Heart left ventricle (tissue), 16 donors: ENCODE measurements around the gene RIMS4. TPM values are rescaled to one million over a fixed set of nuclear protein-coding genes. Genes with fewer than 3 reads are reported as not detected.

Experiments used
- ATAC-seq, 4 donors: fragments of 200-7000 bp; cut with Tn5 transposase; one replicate each; pipeline ENCODE4 v1.9.1; 2020 to 2022; ENCODE audit warnings: moderate library complexity in 4 of 4, mild to moderate bottlenecking in 3 of 4, moderate number of reproducible peaks in 1 of 4
- DNase-seq, 5 donors: peaks; one replicate each; pipeline ENCODE4 v3.0.0-alpha.2; 2020
- H3K27ac ChIP-seq, 12 donors: fragments of 200-600 bp; sonication (generic) in 4 of 12; one replicate each; pipeline versions ENCODE4 v1.5.0 to v1.8.0; 2016 to 2022; ENCODE audit warnings: mild to moderate bottlenecking in 2 of 12
- H3K27me3 ChIP-seq, 9 donors: fragments of 200-600 bp; sonication (generic) in 2 of 9; one replicate each; pipeline versions ENCODE4 v1.5.1 to v1.8.0; 2016 to 2022; ENCODE audit warnings: mild to moderate bottlenecking in 3 of 9
- H3K36me3 ChIP-seq, 9 donors: fragments of 200-600 bp; sonication (generic) in 2 of 9; one replicate each; pipeline versions ENCODE4 v1.5.0 to v1.8.0; 2018 to 2022; ENCODE audit warnings: mild to moderate bottlenecking in 2 of 9
- H3K4me1 ChIP-seq, 12 donors: fragments of 200-600 bp; sonication (generic) in 4 of 12; one replicate each; pipeline versions ENCODE4 v1.5.0 to v1.8.0; 2016 to 2022; ENCODE audit warnings: mild to moderate bottlenecking in 3 of 12
- H3K4me3 ChIP-seq, 12 donors: fragments of 200-600 bp; sonication (generic) in 4 of 12; one replicate each; pipeline versions ENCODE4 v1.5.0 to v1.8.0; 2017 to 2022; ENCODE audit warnings: mild to moderate bottlenecking in 9 of 12, moderate library complexity in 4 of 12
- H3K9me3 ChIP-seq, 12 donors: fragments of 200-600 bp; sonication (generic) in 4 of 12; one replicate each; pipeline versions ENCODE4 v1.5.0 to v1.8.0; 2016 to 2022; ENCODE audit warnings: mild to moderate bottlenecking in 1 of 12
- POLR2A ChIP-seq, 2 donors: fragments of 450-650 bp; IDR thresholded peaks; one replicate each; pipeline ENCODE4 v1.6.1; 2017; ENCODE audit warnings: antibody characterized with exemption in 2 of 2, mild to moderate bottlenecking in 2 of 2, moderate library complexity in 2 of 2
- WGBS, 4 donors: extraction: QIAGEN DNeasy Blood & Tissue Kit in 2 of 4; methylation state at CpG; one replicate each; pipeline versions ENCODE4 v1.1.5 to v1.1.7; 2013 to 2018; 5-methylcytosine and 5-hydroxymethylcytosine counted together
- intact Hi-C, 10 donors: fragments of 100-400 bp; cut with DNase I; formaldehyde crosslinking; loops; one replicate each; pipeline versions ENCODE4 v1.11.1 to v1.14.2; 2022
- polyA plus RNA-seq, 2 donors: library from polyadenylated mRNA; stranded (reverse); fragments of 200-250 nt; gene quantifications; one replicate each; pipeline ENCODE4 v1.2.3, GENCODE V29; 2013
- total RNA-seq, 9 donors: library from RNA; depleted of rRNA in 2 of 9; stranded (reverse); fragments of >200 nt in 2 of 9; fragmentation: NEBNext Ultra II Directional in 3 of 9; extraction: Animal tissue kit (Norgen Biotek cat#: 25700) in 3 of 9; gene quantifications; one replicate each; pipeline versions ENCODE4 v1.1.0 to v1.2.4, GENCODE V29; 2016 to 2023
- TF ChIP-seq, protein P1 (sequence below), 12 donors: fragments of 200-600 bp; sonication (generic) in 4 of 12; IDR thresholded peaks; one replicate each; pipeline versions ENCODE4 v1.5.0 to v1.8.0; 2018 to 2022; ENCODE audit warnings: antibody characterized with exemption in 12 of 12, mild to moderate bottlenecking in 5 of 12
- donor health status: ischemic (EF 13 %, LVEDD 7.1; RV severe dilation, severe dysfunction).
- donor health status: healthy with polysubstance abuse.
- donor health status: DM: no; HTN: yes; CAD: no.
- donor health status: DM: no; HTN: no; CAD: no.
- donor health status: ischemic (EF 25% LVEDD 6.9; RV normal size, moderate dysfunction).
- donor health status: ischemic (EF 25% LVEDD 5.7; RV mildly dilated, moderate dysfunction).
- donor health status: healthy.
- donor health status: DM: yes; HTN: yes; CAD: no.
- donor health status: ischemic (EF 35%, LVEDD 5.7; RV mildly dilated, moderate dysfunction).
- donor health status: nonischemic (EF 11% LVEDD 7.7; RV severe dilation, severe dysfunction).
- donor health status: DM: yes; HTN: yes; CAD: no.
- donor health status: PGD.
- donor health status: ischemic (EF 29% LVEDD 5.4; RV normal size, mild dysfunction).
- donor health status: nonischemic (EF 23%, LVEDD 6.1; RV moderate dilation, normal function).

Gene RIMS4
- total and polyA plus RNA-seq, 11 donors, result 0.04 to 0.59 (median 0.11) TPM; not detected in 5

DNA sequence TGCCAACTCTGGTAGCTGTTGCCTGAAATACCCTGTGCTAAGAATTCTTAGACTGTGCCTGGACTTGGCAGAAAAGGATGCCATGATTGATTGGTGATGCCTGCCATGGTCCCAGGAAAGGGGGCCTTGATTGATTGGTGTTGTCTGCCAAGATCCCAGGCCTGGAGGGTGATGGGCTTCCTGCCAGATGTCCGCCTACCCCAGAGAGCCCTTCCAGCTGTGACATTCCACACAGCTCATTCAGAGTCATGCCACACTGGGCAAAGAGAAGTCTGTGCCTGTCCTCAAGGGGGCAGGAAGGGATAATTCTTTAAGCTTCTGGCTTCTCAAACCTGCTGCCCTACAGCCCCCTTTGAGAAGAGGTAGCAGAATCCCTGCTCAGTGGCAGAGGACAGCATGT is 24.6 kb downstream of the RIMS4 start:
- no peak for DNase-seq
- no peaks in the 10 kb centered on the region for H3K4me1 ChIP-seq
- WGBS, 4 donors, result 3 to 20% (median 14%) methylated on average over 1 of the region's 1 CpG
- H3K36me3 ChIP-seq, result no peaks in the 10 kb centered on the region
- H3K9me3 ChIP-seq, result no peaks in the 10 kb centered on the region
- intact Hi-C loops, result no loop called here
- no peak overlapping the region for H3K4me3 ChIP-seq
- H3K27ac ChIP-seq, result no peak overlapping the region
- TF ChIP-seq, protein P1, sequence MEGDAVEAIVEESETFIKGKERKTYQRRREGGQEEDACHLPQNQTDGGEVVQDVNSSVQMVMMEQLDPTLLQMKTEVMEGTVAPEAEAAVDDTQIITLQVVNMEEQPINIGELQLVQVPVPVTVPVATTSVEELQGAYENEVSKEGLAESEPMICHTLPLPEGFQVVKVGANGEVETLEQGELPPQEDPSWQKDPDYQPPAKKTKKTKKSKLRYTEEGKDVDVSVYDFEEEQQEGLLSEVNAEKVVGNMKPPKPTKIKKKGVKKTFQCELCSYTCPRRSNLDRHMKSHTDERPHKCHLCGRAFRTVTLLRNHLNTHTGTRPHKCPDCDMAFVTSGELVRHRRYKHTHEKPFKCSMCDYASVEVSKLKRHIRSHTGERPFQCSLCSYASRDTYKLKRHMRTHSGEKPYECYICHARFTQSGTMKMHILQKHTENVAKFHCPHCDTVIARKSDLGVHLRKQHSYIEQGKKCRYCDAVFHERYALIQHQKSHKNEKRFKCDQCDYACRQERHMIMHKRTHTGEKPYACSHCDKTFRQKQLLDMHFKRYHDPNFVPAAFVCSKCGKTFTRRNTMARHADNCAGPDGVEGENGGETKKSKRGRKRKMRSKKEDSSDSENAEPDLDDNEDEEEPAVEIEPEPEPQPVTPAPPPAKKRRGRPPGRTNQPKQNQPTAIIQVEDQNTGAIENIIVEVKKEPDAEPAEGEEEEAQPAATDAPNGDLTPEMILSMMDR (IDR thresholded peaks at IDR 0.05), result peak in 1 of 12 donors; percentile 29
- no peak for TF ChIP-seq POLR2A (IDR thresholded peaks at IDR 0.05)
- peaks cover 0 to 13% (median 0%) of the 10 kb centered on the region in 9 donors for H3K27me3 ChIP-seq
- peak in 2 of 4 donors; percentile 39 to 59 for ATAC-seq

DNA sequence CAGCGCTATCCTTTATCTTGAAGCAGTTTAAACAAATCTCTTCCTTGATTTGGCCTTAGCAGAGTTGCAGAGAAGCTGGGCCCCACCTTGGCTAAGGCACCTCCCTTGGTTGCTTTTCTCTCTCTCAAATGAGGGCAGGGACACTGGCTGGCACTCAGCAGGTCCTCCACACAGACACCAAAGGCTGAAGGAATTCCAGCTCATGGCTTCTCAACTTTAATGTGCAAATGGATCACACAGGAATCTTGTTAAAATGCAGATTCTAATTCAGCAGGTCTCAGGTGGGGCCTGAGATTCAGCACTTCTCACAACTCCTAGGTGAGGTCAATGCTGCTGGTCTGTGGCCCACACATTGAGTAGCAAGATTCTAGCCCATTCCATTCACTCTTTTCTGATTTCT is 25.7 kb downstream of the RIMS4 start:
- DNase-seq, result no peak
- H3K27me3 ChIP-seq, result peaks cover 0 to 13% (median 0%) of the 10 kb centered on the region in 9 donors
- intact Hi-C loops, result no loop called here
- H3K4me1 ChIP-seq, result no peaks in the 10 kb centered on the region
- no peaks in the 10 kb centered on the region for H3K9me3 ChIP-seq
- ATAC-seq, result no peak
- no peak overlapping the region for H3K27ac ChIP-seq
- H3K36me3 ChIP-seq, result no peaks in the 10 kb centered on the region
- TF ChIP-seq, protein P1 (IDR thresholded peaks at IDR 0.05), result no peak
- H3K4me3 ChIP-seq, result no peak overlapping the region
- WGBS, 4 donors, result 63 to 100% (median 68%) methylated on average over 1 of the region's 1 CpG

DNA sequence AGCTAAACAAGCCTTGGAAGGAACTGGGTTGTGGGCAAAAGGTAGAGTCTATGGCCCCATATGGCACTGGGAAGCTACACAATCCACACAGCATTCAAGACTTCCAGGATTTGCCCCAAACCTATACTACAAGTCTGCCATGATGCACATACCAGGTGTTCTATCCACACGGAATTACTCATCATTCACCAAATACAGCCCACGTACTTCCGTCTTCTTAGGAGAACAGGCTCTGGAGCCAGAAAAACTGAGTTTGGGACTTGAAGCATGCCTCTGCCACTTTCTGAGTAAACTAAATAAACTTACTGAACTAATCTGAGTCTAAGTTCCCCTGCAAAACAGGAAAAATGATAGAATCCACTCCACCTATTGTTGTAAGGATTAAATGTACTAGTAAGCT is 28.6 kb downstream of the RIMS4 start:
- H3K27me3 ChIP-seq, result peaks cover 0 to 7% (median 0%) of the 10 kb centered on the region in 9 donors
- H3K9me3 ChIP-seq, result no peaks in the 10 kb centered on the region
- ATAC-seq (no peak), DNase-seq (no peak)
- intact Hi-C loops, result no loop called here
- no peak overlapping the region for H3K27ac ChIP-seq
- WGBS, 4 donors, result 72 to 87% (median 81%) methylated on average over 3 of the region's 3 CpGs
- no peaks in the 10 kb centered on the region for H3K4me1 ChIP-seq
- TF ChIP-seq, protein P1 (IDR thresholded peaks at IDR 0.05), result no peak
- no peak for TF ChIP-seq POLR2A (IDR thresholded peaks at IDR 0.05)
- no peaks in the 10 kb centered on the region for H3K36me3 ChIP-seq
- H3K4me3 ChIP-seq, result no peak overlapping the region

DNA sequence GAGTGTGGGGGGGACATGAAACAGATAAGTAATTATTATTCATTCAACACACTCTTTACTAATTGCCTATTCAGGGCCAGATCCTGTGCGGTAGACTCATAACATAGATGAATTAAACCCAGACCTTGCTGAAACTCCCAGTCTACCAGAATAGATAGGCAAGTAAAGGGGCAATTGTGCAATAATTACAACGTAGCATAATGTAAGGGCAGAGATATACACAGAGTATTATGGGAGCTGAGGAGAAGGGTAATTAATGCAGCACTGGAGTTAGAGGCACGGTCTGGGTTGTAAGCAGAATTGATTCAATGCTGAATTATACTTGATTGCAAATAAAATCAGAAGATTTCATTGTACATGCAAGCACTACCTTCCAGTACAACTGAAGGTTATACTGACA is 29.2 kb downstream of the RIMS4 start:
- TF ChIP-seq, protein P1 (IDR thresholded peaks at IDR 0.05), result no peak
- no peak for TF ChIP-seq POLR2A (IDR thresholded peaks at IDR 0.05)
- no peak overlapping the region for H3K4me3 ChIP-seq
- DNase-seq, result no peak
- 71 to 78% (median 74%) methylated on average over 3 of the region's 3 CpGs for WGBS, 4 donors
- no peak for ATAC-seq
- H3K27ac ChIP-seq, result no peak overlapping the region
- no peaks in the 10 kb centered on the region for H3K9me3 ChIP-seq
- H3K36me3 ChIP-seq, result no peaks in the 10 kb centered on the region
- peaks cover 0 to 5% (median 0%) of the 10 kb centered on the region in 9 donors for H3K27me3 ChIP-seq
- intact Hi-C loops, result no loop called here
- no peaks in the 10 kb centered on the region for H3K4me1 ChIP-seq
